B cell (primary cell): ENCODE measurements around the gene UBL3. TPM values are rescaled to one million over a fixed set of nuclear protein-coding genes. Genes with fewer than 3 reads are reported as not detected.

Experiments
- ATAC-seq: fragments of 200-7000 bp; cut with Tn5 transposase; one replicate; pipeline ENCODE4 v1.10.0; 2021; ENCODE audit warnings: low read depth, mild to moderate bottlenecking, moderate number of reproducible peaks, moderate library complexity
- CTCF ChIA-PET: fragments of 350-600 bp; sonication (Branson Sonifier 250); formaldehyde crosslinking; loops from one replicate; lab custom pipeline; 2021; ENCODE audit warnings: antibody characterized with exemption, inconsistent platforms; lab: Charles Lee
- POLR2A ChIA-PET: fragments of 350-600 bp; sonication (Branson Sonifier 250); formaldehyde crosslinking; loops from one replicate; lab custom pipeline; 2021; ENCODE audit warnings: antibody characterized with exemption; lab: Charles Lee
- DNase-seq: peaks from one replicate; pipeline ENCODE4 v3.0.0; 2013
- H2AFZ ChIP-seq: 2 replicates; pipeline ENCODE4 v1.6.1; 2012; ENCODE audit warnings: mild to moderate bottlenecking, low read depth, low read length; ENCODE audit not compliant: insufficient read depth, poor library complexity, severe bottlenecking
- H3K27ac ChIP-seq, 2 donors: 1 replicate in 1 of 2; 2 replicates in 1 of 2; pipeline ENCODE4 v1.5.1; 2012 to 2013; ENCODE audit warnings: low read length in 2 of 2, mild to moderate bottlenecking in 2 of 2, moderate library complexity in 1 of 2
- H3K27me3 ChIP-seq, 4 experiments: fragments of 200-600 bp in 1 of 4; sonication (generic) in 1 of 4; replicated peaks in 1 of 4; 1 replicate in 2 of 4; 2 replicates in 2 of 4; pipeline versions ENCODE4 v1.6.1 to v1.7.0; 2013 to 2016; ENCODE audit warnings: low read length in 3 of 4, mild to moderate bottlenecking in 2 of 4, mixed read lengths in 1 of 4, moderate library complexity in 1 of 4; ENCODE audit not compliant: insufficient read depth in 4 of 4, control insufficient read depth in 3 of 4; ENCODE audit errors: control extremely low read depth in 1 of 4
- H3K36me3 ChIP-seq, 2 experiments: replicated peaks in 1 of 2; 1 replicate in 1 of 2; 2 replicates in 1 of 2; pipeline versions ENCODE4 v1.6.1 to v1.7.1; 2013; ENCODE audit warnings: low read length in 1 of 2; ENCODE audit not compliant: insufficient read depth in 2 of 2, control insufficient read depth in 1 of 2; ENCODE audit errors: control extremely low read depth in 1 of 2, extremely low read depth in 1 of 2
- H3K4me1 ChIP-seq, 2 donors: fragments of 200-600 bp in 1 of 2; sonication (generic) in 1 of 2; 1 replicate in 1 of 2; 2 replicates in 1 of 2; pipeline versions ENCODE4 v1.5.1 to v1.6.1; 2013 to 2017; ENCODE audit warnings: low read length in 2 of 2; ENCODE audit not compliant: control insufficient read depth in 2 of 2, insufficient read depth in 2 of 2
- H3K4me2 ChIP-seq: replicated peaks from 2 replicates; pipeline ENCODE3; 2012; ENCODE audit warnings: mild to moderate bottlenecking, low read depth, low read length; ENCODE audit not compliant: poor library complexity, severe bottlenecking
- H3K4me3 ChIP-seq, 5 experiments: fragments of 200-600 bp in 1 of 5; sonication (generic) in 1 of 5; 1 replicate in 3 of 5; 2 replicates in 2 of 5; pipeline versions ENCODE4 v1.5.1 to v1.7.0; 2011 to 2016; ENCODE audit warnings: low read length in 4 of 5, mild to moderate bottlenecking in 4 of 5, low read depth in 2 of 5, control low read depth in 1 of 5, moderate library complexity in 1 of 5; ENCODE audit not compliant: insufficient read depth in 1 of 5; ENCODE audit errors: control extremely low read depth in 1 of 5, extremely low read depth in 1 of 5
- H3K79me2 ChIP-seq: fragments of 200-600 bp; sonication (generic); one replicate; pipeline ENCODE4 v1.6.0; 2016; ENCODE audit warnings: low read length; ENCODE audit not compliant: control insufficient read depth, insufficient read depth
- H3K9ac ChIP-seq: fragments of 200-600 bp; sonication (generic); 2 replicates; pipeline ENCODE4 v1.6.1; 2017; ENCODE audit warnings: mild to moderate bottlenecking, low read length, moderate library complexity
- H3K9me3 ChIP-seq, 3 donors: one replicate each; pipeline versions ENCODE4 v1.6.1 to v1.7.1; 2013; ENCODE audit warnings: low read length in 2 of 3; ENCODE audit not compliant: control insufficient read depth in 2 of 3, insufficient read depth in 1 of 3; ENCODE audit errors: control extremely low read depth in 1 of 3
- H4K20me1 ChIP-seq: 2 replicates; pipeline ENCODE4 v1.6.0; 2012; ENCODE audit warnings: mild to moderate bottlenecking, low read length; ENCODE audit not compliant: insufficient read depth, control insufficient read depth, poor library complexity, severe bottlenecking
- H3K27ac Mint-ChIP-seq: one replicate; pipeline ENCODE4 v1.8.0; 2021; ENCODE audit warnings: mixed read lengths
- H3K27me3 Mint-ChIP-seq: one replicate; pipeline ENCODE4 v1.8.0; 2021; ENCODE audit warnings: mixed read lengths
- H3K4me1 Mint-ChIP-seq: one replicate; pipeline ENCODE4 v1.8.0; 2021; ENCODE audit warnings: mixed read lengths
- H3K4me3 Mint-ChIP-seq: one replicate; pipeline ENCODE4 v1.8.0; 2021; ENCODE audit warnings: mixed read lengths
- H3K9me3 Mint-ChIP-seq: one replicate; pipeline ENCODE4 v1.8.0; 2022; ENCODE audit warnings: mixed read lengths; ENCODE audit not compliant: insufficient read depth
- CTCF ChIP-seq: fragments of 200-600 bp; IDR thresholded peaks from one replicate; pipeline ENCODE4 v1.8.0; 2022; ENCODE audit warnings: antibody characterized with exemption, mild to moderate bottlenecking
- EZH2 ChIP-seq: IDR thresholded peaks from 2 replicates; pipeline ENCODE4 v1.6.1; 2012; ENCODE audit warnings: borderline replicate concordance, low read depth, mild to moderate bottlenecking, moderate library complexity, low read length; ENCODE audit not compliant: insufficient read depth, poor library complexity, severe bottlenecking
- WGBS: methylation state at CpG from one replicate; pipeline ENCODE4 v1.1.5; 2013; ENCODE audit warnings: missing lambda C conversion rate; ENCODE audit not compliant: insufficient coverage; 5-methylcytosine and 5-hydroxymethylcytosine counted together
- intact Hi-C: fragments of 100-400 bp; cut with micrococcal nuclease; formaldehyde crosslinking; loops from one replicate; pipeline ENCODE4 v1.10.0; 2022
- polyA plus RNA-seq: library from polyadenylated mRNA; depleted of rRNA; stranded (reverse); fragments of >200 nt; gene quantifications from 2 replicates; pipeline ENCODE4 v1.2.3, GENCODE V29; 2012
- total RNA-seq, 2 donors: library from RNA; stranded (reverse); fragments of 120-200 nt in 1 of 2; gene quantifications; 1 replicate in 1 of 2; 2 replicates in 1 of 2; pipeline versions ENCODE4 v1.2.3 to v1.2.4, GENCODE V29; 2013 to 2022

The UBL3 gene
- total and polyA plus RNA-seq, 2 donors (not counting 1 experiment from before 2014, with no cell fraction given), result 7.3 to 27.9 TPM

- ChIA-PET CTCF (interaction anchor here (3.0 to 3.1 kb wide), 2 partner anchors 10 to 354 kb away, joined by 10 to 15 read pairs; no protein-coding TSS in a partner anchor), POLR2A (no interaction called here)
- H3K27ac ChIP-seq, result no peak overlapping the region
- TF ChIP-seq CTCF, result no peak
- no peak for TF ChIP-seq EZH2
- H3K36me3 ChIP-seq, result peaks cover 0 to 5% of the 10 kb centered on the region in 2 experiments
- H3K9me3 Mint-ChIP-seq, result no peaks in the 10 kb centered on the region
- H3K4me3 Mint-ChIP-seq, result no peak overlapping the region
- WGBS, result no CpG with 5 or more reads among the region's 3 CpGs
- peaks cover 13 to 28% of the 10 kb centered on the region in 2 donors for H3K4me1 ChIP-seq
- H3K79me2 ChIP-seq, result no peaks in the 10 kb centered on the region
- H3K27ac Mint-ChIP-seq, result no peak overlapping the region
- H4K20me1 ChIP-seq, result no peaks in the 10 kb centered on the region
- H3K4me3 ChIP-seq, result no peak overlapping the region
- H3K27me3 ChIP-seq, result no peaks in the 10 kb centered on the region
- peaks cover 0 to 5% (median 4%) of the 10 kb centered on the region in 3 donors for H3K9me3 ChIP-seq
- H3K9ac ChIP-seq, result no peak overlapping the region
- no peaks in the 10 kb centered on the region for H3K27me3 Mint-ChIP-seq
- H3K4me1 Mint-ChIP-seq, result peaks cover 41% of the 10 kb centered on the region
- ATAC-seq, result no peak
- H3K4me2 ChIP-seq, result no peak overlapping the region
- intact Hi-C loops, result no loop called here
- DNase-seq, result no peak
- H2AFZ ChIP-seq, result no peak overlapping the region
These were observed 89.3 kb downstream of the UBL3 start for GRCh38 chr13:29761160-29761559.

GRCh38 chr13:29760544-29760943, 89.9 kb downstream of the UBL3 start:
- H3K27ac ChIP-seq, result no peak overlapping the region
- H3K4me3 ChIP-seq, result no peak overlapping the region
- H3K4me1 ChIP-seq, result peaks cover 13 to 28% of the 10 kb centered on the region in 2 donors
- WGBS, result no CpG with 5 or more reads among the region's 3 CpGs
- no peak overlapping the region for H3K4me2 ChIP-seq
- TF ChIP-seq CTCF (no peak), EZH2 (no peak)
- H3K9me3 ChIP-seq, result peaks cover 0 to 5% (median 4%) of the 10 kb centered on the region in 3 donors
- no peaks in the 10 kb centered on the region for H3K79me2 ChIP-seq
- no peak overlapping the region for H2AFZ ChIP-seq
- no peaks in the 10 kb centered on the region for H3K9me3 Mint-ChIP-seq
- H4K20me1 ChIP-seq, result no peaks in the 10 kb centered on the region
- H3K4me1 Mint-ChIP-seq, result peaks cover 41% of the 10 kb centered on the region
- DNase-seq, result no peak
- CTCF ChIA-PET, result interaction anchor here (3.1 kb wide), 1 partner anchor 10 kb away, joined by 15 read pairs; no protein-coding TSS in a partner anchor
- no peaks in the 10 kb centered on the region for H3K27me3 Mint-ChIP-seq
- H3K36me3 ChIP-seq, result peaks cover 0 to 5% of the 10 kb centered on the region in 2 experiments
- H3K4me3 Mint-ChIP-seq, result no peak overlapping the region
- H3K27ac Mint-ChIP-seq, result no peak overlapping the region
- no peaks in the 10 kb centered on the region for H3K27me3 ChIP-seq
- intact Hi-C loops, result no loop called here
- POLR2A ChIA-PET, result no interaction called here
- ATAC-seq, result no peak
- H3K9ac ChIP-seq, result no peak overlapping the region
